ENCODE measurements around the gene FARS2.

Gene FARS2

DNA sequence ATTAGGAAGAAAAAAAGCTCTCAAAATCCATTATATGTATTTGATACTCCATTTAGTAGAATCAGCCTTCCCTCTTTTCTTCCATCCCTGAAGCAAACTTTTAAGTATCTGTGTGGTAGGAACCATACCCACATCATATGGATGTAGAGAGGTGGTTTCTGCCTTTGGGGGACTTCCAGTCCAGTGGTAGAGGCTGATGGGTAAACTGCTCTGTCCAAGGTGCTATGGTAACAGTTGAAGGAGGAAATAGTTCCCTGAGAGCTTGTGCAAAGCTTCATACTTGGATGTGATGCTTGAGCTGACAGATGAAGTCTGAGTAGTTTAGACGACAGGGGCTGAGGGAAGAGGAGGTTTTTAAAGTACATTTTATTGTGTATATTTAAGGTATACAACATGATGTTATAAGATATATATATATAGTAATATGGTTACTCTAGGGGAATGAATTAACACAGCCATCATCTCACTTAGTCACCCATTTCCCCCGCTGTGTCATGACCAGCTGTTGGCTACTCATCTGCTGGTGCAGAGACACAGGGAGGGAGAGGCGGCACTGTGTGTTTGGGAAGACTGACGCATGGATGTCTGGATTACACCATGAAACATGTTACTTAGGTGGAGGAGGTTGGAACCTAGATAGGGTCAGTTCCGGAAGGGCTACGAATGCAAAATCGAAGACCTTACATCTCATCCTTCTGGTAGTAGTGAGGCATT lies 185.2 kb downstream of the FARS2 start:
- TF ChIP-seq, protein P1, sequence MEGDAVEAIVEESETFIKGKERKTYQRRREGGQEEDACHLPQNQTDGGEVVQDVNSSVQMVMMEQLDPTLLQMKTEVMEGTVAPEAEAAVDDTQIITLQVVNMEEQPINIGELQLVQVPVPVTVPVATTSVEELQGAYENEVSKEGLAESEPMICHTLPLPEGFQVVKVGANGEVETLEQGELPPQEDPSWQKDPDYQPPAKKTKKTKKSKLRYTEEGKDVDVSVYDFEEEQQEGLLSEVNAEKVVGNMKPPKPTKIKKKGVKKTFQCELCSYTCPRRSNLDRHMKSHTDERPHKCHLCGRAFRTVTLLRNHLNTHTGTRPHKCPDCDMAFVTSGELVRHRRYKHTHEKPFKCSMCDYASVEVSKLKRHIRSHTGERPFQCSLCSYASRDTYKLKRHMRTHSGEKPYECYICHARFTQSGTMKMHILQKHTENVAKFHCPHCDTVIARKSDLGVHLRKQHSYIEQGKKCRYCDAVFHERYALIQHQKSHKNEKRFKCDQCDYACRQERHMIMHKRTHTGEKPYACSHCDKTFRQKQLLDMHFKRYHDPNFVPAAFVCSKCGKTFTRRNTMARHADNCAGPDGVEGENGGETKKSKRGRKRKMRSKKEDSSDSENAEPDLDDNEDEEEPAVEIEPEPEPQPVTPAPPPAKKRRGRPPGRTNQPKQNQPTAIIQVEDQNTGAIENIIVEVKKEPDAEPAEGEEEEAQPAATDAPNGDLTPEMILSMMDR (IDR thresholded peaks at IDR 0.05; ENCODE audit: insufficient read depth, low read length, poor library complexity, severe bottlenecking), result no peak
- DNase-seq (ENCODE audit: extremely low read depth, insufficient read length), result no peak
- no peaks in the 10 kb centered on the region for H3K36me3 ChIP-seq (ENCODE audit: control insufficient read depth, insufficient read depth, low read length)
- H3K27me3 ChIP-seq (replicated peaks; ENCODE audit: control insufficient read depth, insufficient read depth, low read length), result no peaks in the 10 kb centered on the region
- H3K4me3 ChIP-seq (replicated peaks; ENCODE audit: low read depth, low read length), result no peak overlapping the region

DNA sequence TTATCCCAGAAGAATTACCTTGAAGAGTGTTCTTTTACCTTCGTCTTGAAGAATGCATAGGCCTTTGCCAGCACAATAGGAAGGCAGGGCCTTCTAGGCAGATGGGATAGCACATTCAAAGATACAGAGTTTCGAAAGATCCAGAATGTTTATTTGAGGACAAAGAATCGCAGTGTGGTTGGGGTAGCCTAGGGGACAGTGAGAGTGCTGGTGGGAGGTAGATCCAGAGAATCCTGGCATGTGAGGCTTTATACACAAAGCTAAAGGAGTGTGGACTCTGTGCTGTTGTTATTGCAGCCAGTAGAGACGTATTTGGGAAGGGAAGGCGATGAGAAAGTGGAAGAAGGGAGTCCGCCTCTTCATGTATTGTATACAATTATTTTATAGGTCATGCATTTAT lies 186.6 kb downstream of the FARS2 start:
- Histone ChIP-seq H3K27me3 (replicated peaks; ENCODE audit: control insufficient read depth, insufficient read depth, low read length) (no peaks in the 10 kb centered on the region), H3K36me3 (ENCODE audit: control insufficient read depth, insufficient read depth, low read length) (no peaks in the 10 kb centered on the region), H3K4me3 (replicated peaks; ENCODE audit: low read depth, low read length) (no peak overlapping the region)
- no peak for DNase-seq (ENCODE audit: extremely low read depth, insufficient read length)
- TF ChIP-seq, protein P1 (IDR thresholded peaks at IDR 0.05; ENCODE audit: insufficient read depth, low read length, poor library complexity, severe bottlenecking), result no peak

DNA sequence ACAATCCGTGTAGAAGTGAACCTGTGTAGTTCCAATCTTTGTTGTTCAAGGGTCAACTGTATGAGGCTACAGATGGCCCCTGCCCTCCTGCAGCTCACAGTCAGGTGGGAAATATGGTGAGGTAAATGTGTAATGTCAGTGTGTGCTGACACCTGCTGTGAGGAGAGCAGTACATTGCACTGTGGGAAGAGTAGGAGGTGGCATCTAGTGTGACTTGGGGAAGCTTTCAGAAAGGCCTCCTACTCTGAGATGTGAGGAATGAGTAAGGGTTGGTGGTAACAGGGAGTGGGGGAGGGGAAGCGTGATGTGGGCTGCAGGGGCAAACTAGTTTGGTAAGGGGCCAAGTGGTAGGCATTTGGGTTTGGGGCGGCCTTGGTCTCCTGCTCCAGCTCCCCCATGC lies 188.8 kb downstream of the FARS2 start:
- Histone ChIP-seq H3K36me3 (ENCODE audit: control insufficient read depth, insufficient read depth, low read length) (no peaks in the 10 kb centered on the region), H3K4me3 (replicated peaks; ENCODE audit: low read depth, low read length) (no peak overlapping the region), H3K27me3 (replicated peaks; ENCODE audit: control insufficient read depth, insufficient read depth, low read length) (no peaks in the 10 kb centered on the region)
- no peak for DNase-seq (ENCODE audit: extremely low read depth, insufficient read length)
- TF ChIP-seq, protein P1 (IDR thresholded peaks at IDR 0.05; ENCODE audit: insufficient read depth, low read length, poor library complexity, severe bottlenecking), result no peak

DNA sequence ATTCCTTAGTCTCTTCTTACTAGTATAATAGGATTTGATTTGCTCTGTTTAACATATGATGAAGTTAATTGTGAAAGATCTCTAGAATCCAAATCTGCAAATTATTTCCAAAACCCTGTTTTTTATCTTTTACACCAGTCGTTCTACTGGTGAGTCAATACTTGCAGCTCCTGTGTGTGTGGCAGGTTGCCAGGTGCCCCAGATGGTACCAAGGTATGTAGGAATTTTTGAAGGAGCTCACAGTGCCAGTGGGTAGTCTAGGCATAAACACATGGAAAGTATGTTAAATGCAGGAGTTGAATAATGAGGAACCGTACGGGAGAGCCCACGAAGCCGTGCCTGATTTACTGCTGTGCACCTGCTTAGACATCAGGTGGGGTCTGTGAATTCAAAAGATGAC lies 192.2 kb downstream of the FARS2 start:
- no peaks in the 10 kb centered on the region for H3K27me3 ChIP-seq (replicated peaks; ENCODE audit: control insufficient read depth, insufficient read depth, low read length)
- H3K36me3 ChIP-seq (ENCODE audit: control insufficient read depth, insufficient read depth, low read length), result no peaks in the 10 kb centered on the region
- no peak for DNase-seq (ENCODE audit: extremely low read depth, insufficient read length)
- H3K4me3 ChIP-seq (replicated peaks; ENCODE audit: low read depth, low read length), result no peak overlapping the region
- TF ChIP-seq, protein P1 (IDR thresholded peaks at IDR 0.05; ENCODE audit: insufficient read depth, low read length, poor library complexity, severe bottlenecking), result no peak

DNA sequence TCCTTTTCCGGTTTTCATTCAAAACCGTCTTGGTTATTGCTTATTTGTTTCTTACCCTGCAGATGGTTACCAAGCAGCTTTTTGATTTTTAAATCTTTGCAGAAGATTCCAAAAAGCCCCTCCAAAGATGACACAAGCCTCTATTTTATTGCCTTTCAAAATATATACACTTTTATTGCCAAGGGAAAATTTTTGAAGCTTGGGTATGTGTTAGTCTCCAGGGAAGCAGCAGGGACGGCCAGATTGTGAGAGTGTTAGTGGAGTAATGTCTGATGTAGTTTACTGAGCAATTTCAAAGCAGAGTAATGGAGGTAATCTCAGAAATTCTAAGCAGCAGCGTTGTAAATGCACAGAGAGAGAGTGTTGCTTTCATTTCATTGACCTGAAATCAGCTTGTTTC lies 193.8 kb downstream of the FARS2 start:
- no peak for DNase-seq (ENCODE audit: extremely low read depth, insufficient read length)

More for the DNA sequence above, 193.8 kb downstream of the FARS2 start:
- H3K27me3 ChIP-seq (replicated peaks; ENCODE audit: control insufficient read depth, insufficient read depth, low read length), result no peaks in the 10 kb centered on the region
- TF ChIP-seq, protein P1 (IDR thresholded peaks at IDR 0.05; ENCODE audit: insufficient read depth, low read length, poor library complexity, severe bottlenecking), result no peak
- no peak overlapping the region for H3K4me3 ChIP-seq (replicated peaks; ENCODE audit: low read depth, low read length)
- H3K36me3 ChIP-seq (ENCODE audit: control insufficient read depth, insufficient read depth, low read length), result no peaks in the 10 kb centered on the region
